Bronchial smooth muscle cell (primary cell): ENCODE results near the gene PRKCQ. TPM values are rescaled to one million over a fixed set of nuclear protein-coding genes. Genes with fewer than 3 reads are reported as not detected.

Source experiments
- total RNA-seq: library from RNA; depleted of rRNA; stranded (reverse); fragments of >200 nt; gene quantifications from 2 replicates; pipeline ENCODE4 v1.2.1, GENCODE V29; 2014

Gene PRKCQ
- under 0.01 and 0.17 TPM in 2 replicates for total RNA-seq

DNA sequence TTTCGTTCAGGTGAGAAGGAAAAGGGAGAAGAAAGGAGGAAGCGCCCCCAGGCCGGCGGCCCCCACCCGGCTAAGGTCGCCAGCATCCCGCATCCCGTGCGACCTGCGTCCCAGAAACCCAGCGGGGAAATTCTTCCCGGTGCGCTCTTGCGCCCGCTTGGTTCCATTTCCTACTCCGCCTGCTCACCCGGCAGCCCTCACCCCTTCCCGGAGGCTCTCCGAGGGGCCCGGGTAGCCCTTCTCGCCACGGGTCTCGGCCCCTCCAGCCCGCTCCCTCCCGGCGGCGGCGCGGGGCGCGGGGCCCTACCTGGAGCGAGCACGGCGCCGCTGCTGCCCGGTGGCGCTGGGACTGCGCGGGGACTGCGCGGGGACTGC lies at the start of gene PRKCQ:
PRKCQ (minus strand) TSS at position 373 of the 375 bp plus-strand sequence. CDS start 65,141 bp downstream, outside the sequence.

